SK-N-MC (cell line): ENCODE measurements around the gene TBC1D20.

Experiments
- EZH2 ChIP-seq: fragments of 200-600 bp; sonication (generic); IDR thresholded peaks from one replicate; pipeline ENCODE4 v1.6.1; 2017; ENCODE audit warnings: antibody characterized with exemption
- FOXP2 ChIP-seq: optimal IDR thresholded peaks from 2 replicates; pipeline ENCODE3; 2011; ENCODE audit warnings: mild to moderate bottlenecking, moderate library complexity; ENCODE audit not compliant: insufficient read depth; ENCODE audit errors: extremely low read length, control extremely low read depth
- POLR2AphosphoS5 ChIP-seq: IDR thresholded peaks from 2 replicates; pipeline ENCODE4 v1.6.1; 2012; ENCODE audit warnings: mild to moderate bottlenecking, low read depth, low read length, borderline replicate concordance

DNA sequence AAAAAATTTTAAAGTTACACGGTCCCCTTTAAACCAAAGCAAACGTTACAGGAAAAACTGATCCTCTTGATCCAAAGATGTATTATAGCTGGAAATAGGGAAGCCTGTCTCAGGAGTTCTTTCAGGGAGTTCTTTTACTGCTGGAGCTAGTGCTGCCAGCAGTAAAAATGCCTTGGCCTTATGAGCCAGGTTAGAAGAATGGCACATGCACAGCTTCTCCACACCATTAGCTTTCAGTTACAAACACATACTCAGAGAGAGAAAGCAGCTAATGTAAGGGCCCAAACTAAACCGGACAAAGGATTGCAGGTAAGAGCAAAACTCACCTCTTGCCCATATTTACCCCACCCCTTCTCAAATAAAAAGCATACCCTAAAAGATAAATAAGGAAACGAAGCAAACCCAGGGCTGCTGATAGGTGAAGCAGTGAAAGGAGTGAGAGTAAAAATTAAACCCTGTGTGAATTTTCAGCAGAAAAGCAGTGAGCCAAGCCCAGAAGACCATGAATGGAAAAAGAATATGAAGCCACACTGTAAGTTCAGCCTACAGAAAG lies 19.0 kb downstream of the TBC1D20 start:
- TF ChIP-seq POLR2AphosphoS5 (no peak), EZH2 (no peak), FOXP2 (no peak)
